ENCODE data around the gene REEP6. TPM values are rescaled to one million over a fixed set of nuclear protein-coding genes. Genes with fewer than 3 reads are reported as not detected.
A peak's percentile ranks its signal among the peaks of the same experiment; 100 is the strongest.
"Not testable (repeated sequence)": the region's sequence is repeated elsewhere in the genome, so short reads cannot be mapped to it uniquely, and the experiment has no call there.

Gene REEP6
- total RNA-seq, 4 donors from 2014 or later: 4.2 to 8.5 (median 5.9) TPM

GRCh38 chr19:1513499-1514294, 22.7 kb downstream of the REEP6 start:
- peaks cover 6% of the 10 kb centered on the region for H3K27me3 ChIP-seq
- no peaks in the 10 kb centered on the region for H3K9me3 ChIP-seq
- no peaks in the 10 kb centered on the region for H3K36me3 ChIP-seq
- no peak overlapping the region for H3K27ac ChIP-seq
- TF ChIP-seq CTCF (IDR thresholded peaks at IDR 0.05) (peak in 2 of 6 experiments; percentile 7 to 27), POLR2A (IDR thresholded peaks at IDR 0.05) (no peak)
- WGBS, 2 donors: 8% methylated on average over 7 of the region's 52 CpGs; no CpG with 5 or more reads in 1 of the 2 donors
- no peak for DNase-seq
- peaks cover 0 to 11% of the 10 kb centered on the region in 2 donors for H3K4me1 ChIP-seq
- intact Hi-C loops (cut with DNase I): no loop called here
- peak overlapping the region in 1 of 3 donors; percentile 34 for H3K4me3 ChIP-seq (replicated peaks in 1 of 3)

GRCh38 chr19:1514295-1514661, 23.3 kb downstream of the REEP6 start:
- H3K27me3 ChIP-seq: peaks cover 6% of the 10 kb centered on the region
- WGBS, 2 donors: 60 to 67% methylated on average over 5 to 10 of the region's 10 CpGs
- no peaks in the 10 kb centered on the region for H3K9me3 ChIP-seq
- intact Hi-C loops (cut with DNase I): no loop called here
- H3K27ac ChIP-seq: no peak overlapping the region
- DNase-seq: no peak
- no peaks in the 10 kb centered on the region for H3K36me3 ChIP-seq
- H3K4me3 ChIP-seq (replicated peaks in 1 of 3): no peak overlapping the region
- H3K4me1 ChIP-seq: peaks cover 0 to 11% of the 10 kb centered on the region in 2 donors
- TF ChIP-seq CTCF (IDR thresholded peaks at IDR 0.05) (no peak), POLR2A (IDR thresholded peaks at IDR 0.05) (no peak)

GRCh38 chr19:1514986-1515721, 24.2 kb downstream of the REEP6 start:
- peaks cover 6% of the 10 kb centered on the region for H3K27me3 ChIP-seq
- peaks cover 0 to 11% of the 10 kb centered on the region in 2 donors for H3K4me1 ChIP-seq
- intact Hi-C loops (cut with DNase I): no loop called here
- H3K27ac ChIP-seq: no peak overlapping the region
- H3K4me3 ChIP-seq (replicated peaks in 1 of 3): no peak overlapping the region
- H3K9me3 ChIP-seq: no peaks in the 10 kb centered on the region
- H3K36me3 ChIP-seq: no peaks in the 10 kb centered on the region
- TF ChIP-seq CTCF (IDR thresholded peaks at IDR 0.05) (no peak), POLR2A (IDR thresholded peaks at IDR 0.05) (no peak)
- DNase-seq: no peak
- WGBS, 2 donors: 73 to 74% methylated on average over 11 to 13 of the region's 14 CpGs

- H3K36me3 ChIP-seq: no peaks in the 10 kb centered on the region
- H3K27ac ChIP-seq: no peak overlapping the region
- no peak for TF ChIP-seq CTCF (IDR thresholded peaks at IDR 0.05)
- TF ChIP-seq POLR2A (IDR thresholded peaks at IDR 0.05): no peak
- no peak for DNase-seq
- intact Hi-C loops (cut with DNase I): no loop called here
- 69 to 70% methylated on average over 8 of the region's 8 CpGs for WGBS, 2 donors
- peaks cover 6% of the 10 kb centered on the region for H3K27me3 ChIP-seq
- peaks cover 0 to 11% of the 10 kb centered on the region in 2 donors for H3K4me1 ChIP-seq
- no peak overlapping the region for H3K4me3 ChIP-seq (replicated peaks in 1 of 3)
- H3K9me3 ChIP-seq: no peaks in the 10 kb centered on the region
Observed at GRCh38 chr19:1516395-1516753, 25.4 kb downstream of the REEP6 start.

GRCh38 chr19:1518471-1518870, 27.5 kb downstream of the REEP6 start:
- no peak overlapping the region for H3K27ac ChIP-seq
- H3K9me3 ChIP-seq: no peaks in the 10 kb centered on the region
- H3K4me3 ChIP-seq (replicated peaks in 1 of 3): no peak overlapping the region
- no peak for DNase-seq
- H3K27me3 ChIP-seq: peaks cover 9% of the 10 kb centered on the region
- H3K4me1 ChIP-seq: peaks cover 0 to 3% of the 10 kb centered on the region in 2 donors
- TF ChIP-seq CTCF (IDR thresholded peaks at IDR 0.05) (no peak), POLR2A (IDR thresholded peaks at IDR 0.05) (no peak)
- intact Hi-C loops (cut with DNase I): no loop called here
- 84 to 90% methylated on average over 3 to 4 of the region's 4 CpGs for WGBS, 2 donors
- no peaks in the 10 kb centered on the region for H3K36me3 ChIP-seq

- not testable (repeated sequence) for H3K4me3 ChIP-seq (replicated peaks in 1 of 3); DNase-seq; H3K9me3 ChIP-seq; H3K36me3 ChIP-seq; H3K4me1 ChIP-seq; H3K27ac ChIP-seq; H3K27me3 ChIP-seq
- 89 to 91% methylated on average over 7 to 8 of the region's 8 CpGs for WGBS, 2 donors
- intact Hi-C loops (cut with DNase I): loop anchor here (10.0 kb wide), 1 partner anchor 235 kb away; the partner anchor contains the start of gene EFNA2
Observed at GRCh38 chr19:1519802-1520201, 28.8 kb downstream of the REEP6 start.

Measured in thyroid gland (tissue), 4 donors.